SHP77 (cell line): Measurements from ENCODE around the gene SLC38A1.
"Not testable (repeated sequence)": the region's sequence is repeated elsewhere in the genome, so short reads cannot be mapped to it uniquely, and the experiment has no call there.

ENCODE experiments used
- DNase-seq, 2 experiments: peaks; one replicate each; lab custom pipeline; 2025; lab: John Stamatoyannopoulos, UW

SLC38A1 gene

DNA sequence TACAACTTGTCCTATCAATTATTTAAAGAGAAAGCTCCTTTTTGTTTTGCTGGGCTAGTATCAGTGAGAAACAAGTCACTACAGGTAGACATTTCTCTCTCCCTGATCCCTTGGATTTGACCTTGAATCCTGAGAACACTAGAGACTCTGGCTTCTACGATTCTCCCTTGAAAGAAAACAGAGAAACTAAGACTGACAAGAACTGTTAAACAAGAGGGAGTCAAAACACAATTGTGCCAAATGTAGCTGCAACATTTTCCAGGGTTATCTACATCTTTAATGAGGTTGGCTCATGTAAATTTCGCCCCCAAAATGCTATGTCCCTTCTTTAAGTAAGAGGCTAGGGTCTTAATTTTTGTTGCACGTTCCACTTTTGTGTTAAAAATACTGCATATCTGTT lies 62.4 kb downstream of the SLC38A1 start:
- DNase-seq = no peak

GRCh38 chr12:46205294-46205693 lies 63.5 kb downstream of the SLC38A1 start:
- DNase-seq = no peak

DNA sequence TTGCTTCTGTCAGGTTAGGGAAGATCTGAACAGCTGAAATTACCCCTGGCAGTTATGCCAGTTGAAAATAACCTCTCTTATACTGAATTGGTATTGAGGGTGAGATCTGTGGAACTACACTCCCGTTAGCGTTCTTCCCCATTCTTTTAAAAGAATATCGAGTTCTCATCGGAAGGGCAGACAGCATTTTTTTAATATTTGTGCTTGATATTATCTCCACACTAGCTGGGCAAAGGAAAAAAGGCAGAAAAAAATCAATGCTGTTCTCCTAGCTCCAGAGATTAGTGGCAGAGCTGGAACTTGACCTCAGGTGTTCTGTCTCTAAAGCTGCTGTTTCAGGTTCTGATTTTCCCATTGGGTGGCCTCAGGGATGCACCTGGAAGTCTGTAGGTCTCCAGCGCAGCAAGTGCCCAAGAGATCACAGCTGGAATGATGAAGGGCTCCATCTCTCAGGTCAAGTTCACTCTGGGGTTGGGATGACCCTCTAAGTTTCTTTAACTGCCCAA lies 67.5 kb downstream of the SLC38A1 start:
- no peak for DNase-seq

GRCh38 chr12:46200551-46200950 lies 68.3 kb downstream of the SLC38A1 start:
- no peak for DNase-seq

DNA sequence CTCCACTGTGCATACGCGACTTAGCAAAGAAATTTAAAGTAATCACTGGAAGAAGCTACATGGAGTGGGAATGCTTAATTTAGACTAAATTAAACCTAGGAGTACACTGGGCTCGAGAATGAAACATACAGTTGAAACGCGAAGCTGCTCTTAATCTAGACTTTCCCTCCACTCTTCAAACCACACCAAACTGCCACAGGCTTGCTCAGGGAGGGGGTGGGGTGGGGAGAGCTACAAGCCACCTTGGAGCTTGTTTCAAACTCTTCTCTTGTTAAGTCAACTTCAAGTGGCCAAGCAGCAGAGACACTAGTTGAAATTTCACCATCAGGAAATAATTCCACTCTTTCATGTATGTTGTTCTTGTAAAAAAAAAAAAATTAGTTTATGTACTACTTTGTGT lies 69.9 kb downstream of the SLC38A1 start:
- DNase-seq = no peak

GRCh38 chr12:46197883-46198282 lies 71.0 kb downstream of the SLC38A1 start:
- DNase-seq = no peak

DNA sequence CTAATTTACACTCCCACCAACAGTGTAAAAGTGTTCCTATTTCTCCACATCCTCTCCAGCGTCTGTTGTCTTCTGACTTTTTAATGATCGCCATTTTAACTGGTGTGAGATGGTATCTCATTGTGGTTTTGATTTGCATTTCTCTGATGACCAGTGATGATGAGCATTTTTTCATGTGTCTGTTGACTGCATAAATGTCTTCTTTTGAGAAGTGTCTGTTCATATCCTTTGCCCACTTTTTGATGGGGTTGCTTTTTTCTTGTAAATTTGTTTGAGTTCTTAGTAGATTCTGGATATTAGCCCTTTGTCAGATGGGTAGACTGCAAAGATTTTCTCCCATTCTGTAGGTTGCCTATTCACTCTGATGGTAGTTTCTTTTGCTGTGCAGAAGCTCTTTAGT lies 78.3 kb downstream of the SLC38A1 start:
- DNase-seq = not testable (repeated sequence)

- DNase-seq = no peak
These were observed 80.7 kb downstream of the SLC38A1 start for GRCh38 chr12:46188170-46188569.

GRCh38 chr12:46187023-46187422 lies 81.8 kb downstream of the SLC38A1 start:
- no peak for DNase-seq

DNA sequence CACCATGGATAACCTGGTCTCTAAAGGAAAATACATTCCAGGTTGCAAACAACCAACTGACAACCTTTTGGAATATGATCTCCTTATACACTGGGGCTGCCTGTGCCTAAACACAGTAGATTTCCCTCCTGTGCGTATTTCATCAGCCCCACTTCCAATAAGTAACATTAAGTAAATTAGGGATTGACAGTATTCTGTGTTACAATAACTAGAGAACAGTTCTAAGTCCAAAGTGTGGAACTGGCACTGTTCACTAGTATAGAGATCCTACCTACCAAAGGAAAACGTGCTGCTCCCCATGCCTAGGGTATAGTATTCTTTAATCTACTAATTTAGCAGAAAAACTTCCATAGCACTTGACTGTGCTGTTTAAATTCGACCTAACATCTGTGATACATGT lies 82.8 kb downstream of the SLC38A1 start:
- DNase-seq = no peak

DNA sequence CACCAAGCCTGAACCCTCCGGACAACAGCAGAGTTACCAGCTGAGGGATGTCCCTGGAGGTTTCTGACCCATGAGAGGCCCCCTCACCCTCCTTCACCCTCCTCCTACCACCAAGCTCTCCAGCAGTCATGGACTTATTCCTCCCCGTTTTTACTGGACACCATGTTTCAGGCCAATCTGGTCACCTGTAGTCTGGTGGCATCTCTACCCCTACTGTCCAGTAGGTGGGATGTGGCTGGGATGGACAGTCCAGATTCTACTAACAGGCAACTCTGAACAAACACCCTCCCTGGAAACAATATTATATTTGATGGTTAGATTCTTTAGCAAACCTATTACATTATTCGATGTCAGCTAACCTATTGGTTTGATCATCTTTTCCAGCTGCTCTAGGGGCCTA lies 83.2 kb downstream of the SLC38A1 start:
- DNase-seq = no peak

DNA sequence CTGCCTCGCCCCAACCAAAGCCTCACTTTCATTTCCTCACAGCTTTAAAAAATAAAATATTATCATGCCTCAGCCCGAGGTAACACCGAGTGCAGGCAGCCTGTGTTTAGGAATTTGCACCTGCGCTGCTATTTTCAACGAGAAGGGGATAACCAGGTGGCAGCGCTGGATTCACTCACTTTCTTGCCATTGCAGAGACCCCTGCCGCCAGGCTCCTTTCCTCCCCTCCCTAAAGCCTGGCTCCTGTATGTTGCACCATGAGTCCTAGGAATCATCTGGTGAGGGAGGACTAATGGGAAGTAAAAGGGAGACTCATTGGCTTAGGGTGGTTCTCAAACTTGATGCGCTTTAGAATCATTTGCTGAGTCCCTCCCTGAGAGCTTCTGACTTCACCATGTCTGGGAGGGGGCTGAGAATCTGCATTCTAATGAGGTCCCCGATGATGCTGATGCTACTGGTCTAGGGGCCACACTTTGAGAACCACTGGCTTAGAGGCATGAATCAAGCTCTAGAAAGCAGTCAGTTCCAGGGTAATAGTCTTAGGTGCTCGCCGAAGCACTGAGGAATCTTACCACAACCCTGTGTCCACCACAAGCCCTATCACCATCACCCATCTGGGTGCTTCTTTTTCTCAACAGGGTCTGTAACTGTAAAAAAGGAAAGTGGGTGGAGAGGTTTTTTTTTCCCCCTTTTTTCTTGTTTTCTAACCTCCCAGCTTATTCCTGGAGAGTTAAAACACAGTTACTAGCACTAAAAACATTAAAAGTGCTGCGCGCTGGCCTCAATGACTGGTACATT lies 83.8 kb downstream of the SLC38A1 start:
- no peak for DNase-seq

GRCh38 chr12:46183112-46183511 lies 85.7 kb downstream of the SLC38A1 start:
- no peak for DNase-seq

- DNase-seq = no peak
These were observed 87.4 kb downstream of the SLC38A1 start for GRCh38 chr12:46181465-46181864.

DNA sequence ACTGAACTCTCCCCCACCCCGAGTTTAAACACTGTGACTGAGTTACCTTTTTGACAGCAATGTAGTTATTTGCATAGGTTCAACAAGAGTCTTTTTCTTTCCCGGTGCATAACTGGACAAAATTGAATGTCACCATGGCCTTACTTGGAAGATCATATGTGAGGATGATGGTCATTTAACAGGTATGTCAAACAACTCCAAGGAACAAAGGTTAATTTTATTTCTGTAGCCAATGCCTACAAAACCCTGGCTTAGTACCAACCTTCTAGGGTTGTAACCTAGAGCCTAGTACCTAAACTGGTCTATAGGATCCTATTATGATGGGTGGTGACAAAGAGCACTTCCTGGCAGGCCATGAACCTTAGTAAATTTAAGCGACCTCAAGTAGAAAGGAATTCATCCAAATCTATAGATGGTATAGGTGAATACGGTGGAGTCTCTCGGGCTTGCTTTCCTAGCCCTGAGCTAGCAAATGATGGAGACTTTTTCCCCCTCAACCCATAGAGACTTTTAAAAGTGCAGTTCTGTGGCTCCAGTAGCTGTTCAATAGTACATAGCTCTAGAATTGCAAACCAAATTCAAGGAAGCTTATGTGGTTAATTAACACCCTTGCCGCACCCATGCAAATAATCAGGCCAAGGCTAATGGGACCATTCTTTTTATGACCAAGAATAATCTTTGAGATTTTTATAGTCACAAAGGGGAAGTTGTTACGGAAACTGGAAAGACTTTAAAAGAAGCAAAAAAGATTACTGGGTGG lies 89.0 kb downstream of the SLC38A1 start:
- no peak for DNase-seq

- no peak for DNase-seq
These were observed 90.8 kb downstream of the SLC38A1 start for GRCh38 chr12:46177837-46178608.

DNA sequence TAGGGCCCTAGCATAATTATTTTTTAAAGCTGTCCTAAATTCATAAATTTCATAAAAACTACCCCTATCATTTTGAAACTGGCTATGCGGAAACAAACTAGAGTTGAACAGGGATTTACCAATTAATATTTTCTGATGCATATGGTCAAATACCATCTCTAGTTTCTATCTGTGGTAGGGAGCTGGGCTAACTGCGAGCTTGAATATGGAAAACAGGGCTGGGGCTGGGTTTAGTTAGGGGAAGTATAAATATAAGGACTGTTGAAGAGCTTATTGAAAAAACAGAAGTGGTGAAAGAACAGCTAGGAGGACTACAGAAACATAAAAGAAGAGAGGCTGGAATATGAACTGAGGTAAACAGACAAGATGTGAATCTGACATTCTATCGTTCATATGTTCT lies 91.8 kb downstream of the SLC38A1 start:
- DNase-seq = no peak

GRCh38 chr12:46174919-46175318 lies 93.9 kb downstream of the SLC38A1 start:
- no peak for DNase-seq

DNA sequence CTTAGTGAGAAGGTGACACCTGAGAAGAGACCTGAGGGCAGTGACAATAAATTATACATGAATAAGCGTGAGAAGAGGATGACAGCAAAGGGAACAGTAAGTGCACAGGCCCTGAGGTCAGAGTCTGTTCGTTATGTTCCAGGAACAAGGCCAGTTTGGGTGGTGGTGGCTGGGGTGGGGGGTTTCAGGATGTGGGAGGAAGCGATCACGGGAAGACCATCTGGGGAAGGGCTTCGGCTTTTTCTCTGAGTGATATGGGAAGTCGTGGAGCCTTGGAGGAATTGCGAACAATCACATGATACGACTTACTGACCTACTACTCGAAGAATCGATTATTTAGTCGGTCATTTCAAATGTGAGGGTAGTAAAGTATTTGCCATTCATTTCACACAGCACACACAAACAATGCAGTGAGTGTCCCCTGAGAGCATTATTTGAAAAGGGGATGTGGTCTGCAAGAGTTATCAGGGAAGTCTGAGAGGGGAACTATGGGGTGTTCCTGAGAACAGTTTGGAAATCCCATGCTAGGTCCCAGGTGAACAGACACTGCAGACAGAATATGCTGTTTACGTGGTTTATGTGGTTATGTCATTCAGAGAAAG lies 94.7 kb downstream of the SLC38A1 start:
- DNase-seq = no peak

DNA sequence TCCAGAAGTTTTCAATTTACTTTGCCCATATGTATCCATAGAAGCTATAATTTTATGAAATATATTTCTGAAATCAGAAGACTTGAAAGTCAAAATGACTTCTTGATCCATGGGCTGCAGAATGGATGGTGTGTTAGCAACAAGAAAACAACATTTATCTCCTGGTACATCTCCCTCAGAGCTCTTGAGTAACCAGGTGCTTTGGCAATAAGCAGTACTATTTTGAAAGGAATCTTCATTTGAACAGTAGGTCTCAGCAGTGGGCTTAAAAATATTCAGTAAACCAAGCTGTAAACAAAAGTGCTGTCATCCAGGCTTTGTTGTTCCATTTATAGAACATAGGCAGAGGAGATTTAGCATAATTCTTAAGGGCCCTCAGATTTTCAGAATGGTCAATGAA lies 100.4 kb downstream of the SLC38A1 start:
- DNase-seq = no peak

DNA sequence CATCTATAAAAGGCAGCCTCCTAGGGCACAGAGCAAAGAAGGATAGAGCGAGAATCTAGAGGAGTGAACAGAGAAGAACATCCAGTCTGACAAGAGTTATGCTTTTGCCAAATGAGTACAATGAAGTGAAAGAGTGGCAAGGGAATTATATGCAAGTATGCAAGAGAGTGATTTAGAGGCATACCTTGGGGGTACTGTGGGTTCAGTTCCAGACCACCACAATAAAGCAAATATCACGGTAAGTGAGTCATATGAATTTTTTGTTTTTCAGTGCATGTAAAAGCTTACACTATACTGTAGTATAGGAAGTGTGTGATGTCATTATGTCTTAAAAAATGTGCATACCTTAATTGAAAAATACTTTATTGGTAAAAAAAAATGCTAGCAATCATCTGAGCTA lies 101.4 kb downstream of the SLC38A1 start:
- DNase-seq = no peak

DNA sequence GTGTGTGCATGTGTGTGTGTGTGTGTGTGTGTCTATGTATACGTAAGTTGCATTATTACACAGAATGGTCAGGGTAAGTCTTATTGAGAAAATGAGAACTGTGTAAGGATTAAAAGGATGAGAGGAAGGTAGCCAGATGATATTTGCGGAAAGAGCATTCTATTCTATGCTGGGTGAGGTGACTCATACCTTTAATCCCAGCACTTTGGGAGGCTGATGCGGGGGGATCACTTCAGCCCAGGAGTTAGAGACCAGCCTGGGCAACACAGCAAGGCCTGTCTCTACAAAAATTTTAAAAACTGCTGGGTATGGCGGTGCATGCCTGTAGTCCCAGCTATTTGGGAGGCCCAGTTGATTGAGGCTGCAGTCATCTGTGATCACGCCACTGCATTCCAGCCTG lies 103.7 kb downstream of the SLC38A1 start:
- DNase-seq = no peak
